GM19351 (cell line): ENCODE results near the gene POLE.

ENCODE experiments used
- ATAC-seq: cut with Tn5 transposase; IDR thresholded peaks from one replicate; pipeline ENCODE4 v1.9.1; 2021; ENCODE audit warnings: mild to moderate bottlenecking, moderate library complexity; ENCODE audit not compliant: unreplicated experiment

The POLE gene

GRCh38 chr12:132582582-132583410 lies 104.3 kb downstream of the POLE start:
- ATAC-seq = no peak

GRCh38 chr12:132582058-132582420 lies 105.1 kb downstream of the POLE start:
- no peak for ATAC-seq

- no peak for ATAC-seq
Observed at GRCh38 chr12:132581348-132582057, 105.6 kb downstream of the POLE start.

- ATAC-seq = no peak
Observed at GRCh38 chr12:132580701-132581292, 106.3 kb downstream of the POLE start.

- no peak for ATAC-seq
Observed at GRCh38 chr12:132579744-132580143, 107.4 kb downstream of the POLE start.

GRCh38 chr12:132578826-132579225 lies 108.3 kb downstream of the POLE start:
- no peak for ATAC-seq

GRCh38 chr12:132578118-132578517 lies 109.0 kb downstream of the POLE start:
- no peak for ATAC-seq

- no peak for ATAC-seq
Observed at GRCh38 chr12:132577191-132577920, 109.8 kb downstream of the POLE start.

GRCh38 chr12:132576701-132577100 lies 110.4 kb downstream of the POLE start:
- no peak for ATAC-seq

GRCh38 chr12:132575661-132576060 lies 111.5 kb downstream of the POLE start:
- ATAC-seq = no peak

- ATAC-seq = no peak
Observed at GRCh38 chr12:132574271-132574996, 112.7 kb downstream of the POLE start.
